ENCODE measurements around the gene GORASP2.

The GORASP2 gene

DNA sequence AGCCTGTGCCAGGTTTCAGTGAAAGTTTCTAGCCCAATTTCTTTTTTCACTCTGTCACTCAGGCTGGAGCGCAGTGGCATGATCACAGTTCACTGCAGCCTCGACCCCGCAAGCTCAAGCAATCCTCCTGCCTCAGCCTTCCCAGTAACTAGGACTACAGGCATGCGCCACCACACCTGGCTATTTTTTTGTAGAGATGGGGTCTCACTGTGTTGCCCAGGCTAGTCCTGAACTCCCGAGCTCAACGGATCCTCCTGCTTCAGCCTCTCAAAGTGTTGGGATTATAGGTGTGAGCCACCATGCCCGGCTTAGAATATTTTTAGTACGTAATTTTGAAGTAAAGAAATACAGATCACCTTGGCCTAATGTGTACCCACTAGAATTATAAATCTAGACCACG, 87.1 kb downstream of the GORASP2 start (continued):
- TF ChIP-seq ZNF555 (tag by site-specific recombination; conservative IDR thresholded peaks at IDR 0.05), result no peak
- TF ChIP-seq ZSCAN30 (tag by site-specific recombination; IDR thresholded peaks at IDR 0.05), result no peak
- no peak for TF ChIP-seq ZNF791 (tag by site-specific recombination; IDR thresholded peaks at IDR 0.05)
